Measurements from ENCODE around the gene SKI. TPM values are rescaled to one million over a fixed set of nuclear protein-coding genes. Genes with fewer than 3 reads are reported as not detected.

The SKI gene
- total and polyA plus RNA-seq, 2 of the 8 experiments (the other 6 are each of a cell fraction or from before 2014, with no cell fraction given): 8.3 to 87.6 TPM

DNA sequence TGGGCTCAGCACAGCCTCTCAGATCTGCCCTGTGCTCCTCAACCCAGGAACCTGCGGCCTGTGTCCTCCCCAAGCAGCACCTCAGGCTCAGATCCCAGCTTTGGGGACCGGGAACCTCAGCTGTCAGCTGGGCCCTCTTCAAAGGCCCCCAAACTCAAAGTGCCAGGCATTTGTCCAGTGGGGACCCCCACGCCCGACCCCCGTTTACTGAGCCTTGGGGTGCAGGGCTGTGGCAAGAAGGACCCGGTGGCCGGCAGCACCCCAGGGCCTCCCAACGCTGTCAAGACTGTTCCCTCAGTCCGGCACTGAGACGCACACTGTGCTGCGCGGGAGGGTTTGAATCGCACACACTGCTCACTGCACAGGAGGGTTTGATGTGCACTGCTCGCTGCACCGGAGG lies 128.3 kb downstream of the SKI start (continued):
- TF ChIP-seq, protein P1, sequence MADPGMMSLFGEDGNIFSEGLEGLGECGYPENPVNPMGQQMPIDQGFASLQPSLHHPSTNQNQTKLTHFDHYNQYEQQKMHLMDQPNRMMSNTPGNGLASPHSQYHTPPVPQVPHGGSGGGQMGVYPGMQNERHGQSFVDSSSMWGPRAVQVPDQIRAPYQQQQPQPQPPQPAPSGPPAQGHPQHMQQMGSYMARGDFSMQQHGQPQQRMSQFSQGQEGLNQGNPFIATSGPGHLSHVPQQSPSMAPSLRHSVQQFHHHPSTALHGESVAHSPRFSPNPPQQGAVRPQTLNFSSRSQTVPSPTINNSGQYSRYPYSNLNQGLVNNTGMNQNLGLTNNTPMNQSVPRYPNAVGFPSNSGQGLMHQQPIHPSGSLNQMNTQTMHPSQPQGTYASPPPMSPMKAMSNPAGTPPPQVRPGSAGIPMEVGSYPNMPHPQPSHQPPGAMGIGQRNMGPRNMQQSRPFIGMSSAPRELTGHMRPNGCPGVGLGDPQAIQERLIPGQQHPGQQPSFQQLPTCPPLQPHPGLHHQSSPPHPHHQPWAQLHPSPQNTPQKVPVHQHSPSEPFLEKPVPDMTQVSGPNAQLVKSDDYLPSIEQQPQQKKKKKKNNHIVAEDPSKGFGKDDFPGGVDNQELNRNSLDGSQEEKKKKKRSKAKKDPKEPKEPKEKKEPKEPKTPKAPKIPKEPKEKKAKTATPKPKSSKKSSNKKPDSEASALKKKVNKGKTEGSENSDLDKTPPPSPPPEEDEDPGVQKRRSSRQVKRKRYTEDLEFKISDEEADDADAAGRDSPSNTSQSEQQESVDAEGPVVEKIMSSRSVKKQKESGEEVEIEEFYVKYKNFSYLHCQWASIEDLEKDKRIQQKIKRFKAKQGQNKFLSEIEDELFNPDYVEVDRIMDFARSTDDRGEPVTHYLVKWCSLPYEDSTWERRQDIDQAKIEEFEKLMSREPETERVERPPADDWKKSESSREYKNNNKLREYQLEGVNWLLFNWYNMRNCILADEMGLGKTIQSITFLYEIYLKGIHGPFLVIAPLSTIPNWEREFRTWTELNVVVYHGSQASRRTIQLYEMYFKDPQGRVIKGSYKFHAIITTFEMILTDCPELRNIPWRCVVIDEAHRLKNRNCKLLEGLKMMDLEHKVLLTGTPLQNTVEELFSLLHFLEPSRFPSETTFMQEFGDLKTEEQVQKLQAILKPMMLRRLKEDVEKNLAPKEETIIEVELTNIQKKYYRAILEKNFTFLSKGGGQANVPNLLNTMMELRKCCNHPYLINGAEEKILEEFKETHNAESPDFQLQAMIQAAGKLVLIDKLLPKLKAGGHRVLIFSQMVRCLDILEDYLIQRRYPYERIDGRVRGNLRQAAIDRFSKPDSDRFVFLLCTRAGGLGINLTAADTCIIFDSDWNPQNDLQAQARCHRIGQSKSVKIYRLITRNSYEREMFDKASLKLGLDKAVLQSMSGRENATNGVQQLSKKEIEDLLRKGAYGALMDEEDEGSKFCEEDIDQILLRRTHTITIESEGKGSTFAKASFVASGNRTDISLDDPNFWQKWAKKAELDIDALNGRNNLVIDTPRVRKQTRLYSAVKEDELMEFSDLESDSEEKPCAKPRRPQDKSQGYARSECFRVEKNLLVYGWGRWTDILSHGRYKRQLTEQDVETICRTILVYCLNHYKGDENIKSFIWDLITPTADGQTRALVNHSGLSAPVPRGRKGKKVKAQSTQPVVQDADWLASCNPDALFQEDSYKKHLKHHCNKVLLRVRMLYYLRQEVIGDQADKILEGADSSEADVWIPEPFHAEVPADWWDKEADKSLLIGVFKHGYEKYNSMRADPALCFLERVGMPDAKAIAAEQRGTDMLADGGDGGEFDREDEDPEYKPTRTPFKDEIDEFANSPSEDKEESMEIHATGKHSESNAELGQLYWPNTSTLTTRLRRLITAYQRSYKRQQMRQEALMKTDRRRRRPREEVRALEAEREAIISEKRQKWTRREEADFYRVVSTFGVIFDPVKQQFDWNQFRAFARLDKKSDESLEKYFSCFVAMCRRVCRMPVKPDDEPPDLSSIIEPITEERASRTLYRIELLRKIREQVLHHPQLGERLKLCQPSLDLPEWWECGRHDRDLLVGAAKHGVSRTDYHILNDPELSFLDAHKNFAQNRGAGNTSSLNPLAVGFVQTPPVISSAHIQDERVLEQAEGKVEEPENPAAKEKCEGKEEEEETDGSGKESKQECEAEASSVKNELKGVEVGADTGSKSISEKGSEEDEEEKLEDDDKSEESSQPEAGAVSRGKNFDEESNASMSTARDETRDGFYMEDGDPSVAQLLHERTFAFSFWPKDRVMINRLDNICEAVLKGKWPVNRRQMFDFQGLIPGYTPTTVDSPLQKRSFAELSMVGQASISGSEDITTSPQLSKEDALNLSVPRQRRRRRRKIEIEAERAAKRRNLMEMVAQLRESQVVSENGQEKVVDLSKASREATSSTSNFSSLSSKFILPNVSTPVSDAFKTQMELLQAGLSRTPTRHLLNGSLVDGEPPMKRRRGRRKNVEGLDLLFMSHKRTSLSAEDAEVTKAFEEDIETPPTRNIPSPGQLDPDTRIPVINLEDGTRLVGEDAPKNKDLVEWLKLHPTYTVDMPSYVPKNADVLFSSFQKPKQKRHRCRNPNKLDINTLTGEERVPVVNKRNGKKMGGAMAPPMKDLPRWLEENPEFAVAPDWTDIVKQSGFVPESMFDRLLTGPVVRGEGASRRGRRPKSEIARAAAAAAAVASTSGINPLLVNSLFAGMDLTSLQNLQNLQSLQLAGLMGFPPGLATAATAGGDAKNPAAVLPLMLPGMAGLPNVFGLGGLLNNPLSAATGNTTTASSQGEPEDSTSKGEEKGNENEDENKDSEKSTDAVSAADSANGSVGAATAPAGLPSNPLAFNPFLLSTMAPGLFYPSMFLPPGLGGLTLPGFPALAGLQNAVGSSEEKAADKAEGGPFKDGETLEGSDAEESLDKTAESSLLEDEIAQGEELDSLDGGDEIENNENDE (IDR thresholded peaks at IDR 0.05; ENCODE audit: insufficient replicate concordance, low read length): no peak
- TF ChIP-seq PHF8 (conservative IDR thresholded peaks at IDR 0.05; ENCODE audit: low read depth, low read length) (no peak), CREB1 (IDR thresholded peaks at IDR 0.05) (no peak)
- TF ChIP-seq, protein P2, sequence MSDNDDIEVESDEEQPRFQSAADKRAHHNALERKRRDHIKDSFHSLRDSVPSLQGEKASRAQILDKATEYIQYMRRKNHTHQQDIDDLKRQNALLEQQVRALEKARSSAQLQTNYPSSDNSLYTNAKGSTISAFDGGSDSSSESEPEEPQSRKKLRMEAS (IDR thresholded peaks at IDR 0.05): no peak

Data from H1 (cell line).